ENCODE results near the gene OR6C75. TPM values are rescaled to one million over a fixed set of nuclear protein-coding genes. Genes with fewer than 3 reads are reported as not detected.

Gene OR6C75
- total RNA-seq (2021; ENCODE audit: unreplicated experiment) (not detected), Bru-seq, nascent RNA (not detected), BruChase-seq, experiment 1, labeled RNA remaining after a 6-hour chase (not detected), BruChase-seq, experiment 2, labeled RNA remaining after a 2-hour chase (not detected)
- polyA plus RNA-seq (2012): not detected in 2 replicates
- long read RNA-seq: 0 reads

DNA sequence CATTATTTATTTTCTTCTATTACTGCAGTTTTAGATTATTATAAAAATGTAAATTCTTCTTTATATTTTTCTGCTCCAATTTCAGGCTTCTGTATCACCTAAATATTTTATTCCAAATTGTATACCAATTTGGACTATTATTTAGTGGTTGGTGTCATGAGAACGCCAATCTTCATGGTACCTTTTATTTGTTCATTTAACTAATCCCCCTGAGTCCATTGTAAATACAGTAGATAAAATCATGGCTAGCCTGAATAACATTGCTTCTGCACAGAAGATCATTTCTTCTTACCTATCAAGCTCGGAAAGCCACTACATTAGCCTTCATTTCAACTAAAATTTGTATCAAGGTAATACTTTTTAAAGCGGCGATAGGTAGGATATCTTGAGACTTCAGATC lies at the start of gene OR6C75:
OR6C75 (plus strand) TSS at position 301 of the 400 bp plus-strand sequence. CDS start 2,136 bp downstream, outside the sequence.
- Histone ChIP-seq H3K9me2 (ENCODE audit: insufficient read depth) (no peaks in the 10 kb centered on the region), H3K27ac (ENCODE audit: low read depth, low read length) (no peak within 1 kb of the TSS), H2AFZ (ENCODE audit: low read depth, low read length, poor library complexity, severe bottlenecking) (no peak within 1 kb of the TSS), H3K79me2 (ENCODE audit: insufficient read depth, low read length) (no peaks in the 10 kb centered on the region), H4K20me1 (ENCODE audit: insufficient read depth) (no peaks in the 10 kb centered on the region), H3K4me2 (ENCODE audit: low read length) (no peak within 1 kb of the TSS), H3K36me3 (ENCODE audit: control insufficient read depth in 1 of 2, insufficient read depth in 2 of 2, low read length in 2 of 2) (no peaks in the 10 kb centered on the region), H3K9me3 (ENCODE audit: control insufficient read depth in 1 of 2, insufficient read depth in 1 of 2, low read depth in 1 of 2, low read length in 2 of 2) (no peaks in the 10 kb centered on the region), H3K9ac (ENCODE audit: low read length) (no peak within 1 kb of the TSS), H3K27me3 (ENCODE audit: insufficient read depth, low read length) (peaks cover 17% of the 10 kb centered on the region), H3K4me1 (ENCODE audit: control insufficient read depth in 1 of 2, insufficient read depth in 2 of 2, low read length in 2 of 2) (no peaks in the 10 kb centered on the region), H3K4me3 (replicated peaks in 1 of 2; ENCODE audit: low read depth in 1 of 2, low read length in 2 of 2) (no peak within 1 kb of the TSS)
- POLR2A ChIA-PET: no interaction called here
- BruUV-seq (replicated peaks): no TSS peak
- ATAC-seq (no peak), DNase-seq (ENCODE audit: low read depth, low spot score) (no peak)
- RAD21 ChIA-PET (ENCODE audit: low non-redundant PET in 1 of 2, low total read pairs in 2 of 2, uncharacterized antibody in 2 of 2, unreplicated experiment in 2 of 2): no interaction called here
- TF ChIP-seq, protein P1, sequence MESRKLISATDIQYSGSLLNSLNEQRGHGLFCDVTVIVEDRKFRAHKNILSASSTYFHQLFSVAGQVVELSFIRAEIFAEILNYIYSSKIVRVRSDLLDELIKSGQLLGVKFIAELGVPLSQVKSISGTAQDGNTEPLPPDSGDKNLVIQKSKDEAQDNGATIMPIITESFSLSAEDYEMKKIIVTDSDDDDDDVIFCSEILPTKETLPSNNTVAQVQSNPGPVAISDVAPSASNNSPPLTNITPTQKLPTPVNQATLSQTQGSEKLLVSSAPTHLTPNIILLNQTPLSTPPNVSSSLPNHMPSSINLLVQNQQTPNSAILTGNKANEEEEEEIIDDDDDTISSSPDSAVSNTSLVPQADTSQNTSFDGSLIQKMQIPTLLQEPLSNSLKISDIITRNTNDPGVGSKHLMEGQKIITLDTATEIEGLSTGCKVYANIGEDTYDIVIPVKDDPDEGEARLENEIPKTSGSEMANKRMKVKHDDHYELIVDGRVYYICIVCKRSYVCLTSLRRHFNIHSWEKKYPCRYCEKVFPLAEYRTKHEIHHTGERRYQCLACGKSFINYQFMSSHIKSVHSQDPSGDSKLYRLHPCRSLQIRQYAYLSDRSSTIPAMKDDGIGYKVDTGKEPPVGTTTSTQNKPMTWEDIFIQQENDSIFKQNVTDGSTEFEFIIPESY (IDR thresholded peaks at IDR 0.05; ENCODE audit: extremely low read depth, insufficient replicate concordance, low read length): no peak
- TF ChIP-seq TCF7L2 (IDR thresholded peaks at IDR 0.05; ENCODE audit: borderline replicate concordance, extremely low read depth, insufficient read depth, insufficient read length): no peak
- CTCF ChIA-PET: no interaction called here
- intact Hi-C loops (cut with micrococcal nuclease): no loop called here

DNA sequence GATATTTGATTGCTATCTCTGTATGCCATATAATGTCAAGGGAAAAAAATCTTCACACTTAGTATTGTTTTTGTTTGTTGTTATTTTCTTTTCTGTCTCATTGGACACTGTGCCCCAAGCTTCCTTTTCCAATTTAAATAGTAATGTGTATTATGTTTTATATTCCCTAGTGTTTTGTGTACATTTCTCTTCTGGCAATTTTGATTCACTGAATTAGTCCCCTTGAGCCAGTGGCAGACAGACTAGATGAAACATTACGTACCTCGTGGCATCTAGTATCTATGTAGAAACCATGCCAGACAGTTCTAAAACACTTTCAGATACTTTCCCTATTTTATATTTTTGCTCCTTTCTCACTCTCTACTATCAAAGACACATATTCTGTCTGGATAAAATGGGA lies 48.7 kb upstream of the OR6C75 start, which contains the start of gene OR6C1:
OR6C1 (plus strand) TSS at position 301 of the 400 bp plus-strand sequence. CDS start 6,257 bp downstream, outside the sequence.
- no peaks in the 10 kb centered on the region for H3K9me2 ChIP-seq (ENCODE audit: insufficient read depth)
- DNase-seq (ENCODE audit: low read depth, low spot score) (no peak), ATAC-seq (no peak)
- no peak within 1 kb of the TSS for H3K4me3 ChIP-seq (replicated peaks in 1 of 2; ENCODE audit: low read depth in 1 of 2, low read length in 2 of 2)
- no peaks in the 10 kb centered on the region for H3K9me3 ChIP-seq (ENCODE audit: control insufficient read depth in 1 of 2, insufficient read depth in 1 of 2, low read depth in 1 of 2, low read length in 2 of 2)
- TF ChIP-seq, protein P2, sequence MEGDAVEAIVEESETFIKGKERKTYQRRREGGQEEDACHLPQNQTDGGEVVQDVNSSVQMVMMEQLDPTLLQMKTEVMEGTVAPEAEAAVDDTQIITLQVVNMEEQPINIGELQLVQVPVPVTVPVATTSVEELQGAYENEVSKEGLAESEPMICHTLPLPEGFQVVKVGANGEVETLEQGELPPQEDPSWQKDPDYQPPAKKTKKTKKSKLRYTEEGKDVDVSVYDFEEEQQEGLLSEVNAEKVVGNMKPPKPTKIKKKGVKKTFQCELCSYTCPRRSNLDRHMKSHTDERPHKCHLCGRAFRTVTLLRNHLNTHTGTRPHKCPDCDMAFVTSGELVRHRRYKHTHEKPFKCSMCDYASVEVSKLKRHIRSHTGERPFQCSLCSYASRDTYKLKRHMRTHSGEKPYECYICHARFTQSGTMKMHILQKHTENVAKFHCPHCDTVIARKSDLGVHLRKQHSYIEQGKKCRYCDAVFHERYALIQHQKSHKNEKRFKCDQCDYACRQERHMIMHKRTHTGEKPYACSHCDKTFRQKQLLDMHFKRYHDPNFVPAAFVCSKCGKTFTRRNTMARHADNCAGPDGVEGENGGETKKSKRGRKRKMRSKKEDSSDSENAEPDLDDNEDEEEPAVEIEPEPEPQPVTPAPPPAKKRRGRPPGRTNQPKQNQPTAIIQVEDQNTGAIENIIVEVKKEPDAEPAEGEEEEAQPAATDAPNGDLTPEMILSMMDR (IDR thresholded peaks at IDR 0.05 in 2 of 3, conservative IDR thresholded peaks at IDR 0.05 in 1 of 3; ENCODE audit: borderline replicate concordance in 1 of 3, insufficient read depth in 1 of 3, low read depth in 2 of 3, low read length in 2 of 3): no peak
- H3K4me2 ChIP-seq (ENCODE audit: low read length): no peak within 1 kb of the TSS
- RAD21 ChIA-PET (ENCODE audit: low non-redundant PET in 1 of 2, low total read pairs in 2 of 2, uncharacterized antibody in 2 of 2, unreplicated experiment in 2 of 2): no interaction called here
- POLR2A ChIA-PET: no interaction called here
- no peak within 1 kb of the TSS for H3K27ac ChIP-seq (ENCODE audit: low read depth, low read length)
- peaks cover 6% of the 10 kb centered on the region; the same call in 1 of the 2 replicates for H3K27me3 ChIP-seq (ENCODE audit: insufficient read depth, low read length)
- H3K9ac ChIP-seq (ENCODE audit: low read length): no peak within 1 kb of the TSS
- no peaks in the 10 kb centered on the region for H3K36me3 ChIP-seq (ENCODE audit: control insufficient read depth in 1 of 2, insufficient read depth in 2 of 2, low read length in 2 of 2)
- CTCF ChIA-PET: no interaction called here
- no peak within 1 kb of the TSS for H2AFZ ChIP-seq (ENCODE audit: low read depth, low read length, poor library complexity, severe bottlenecking)
- intact Hi-C loops (cut with micrococcal nuclease): no loop called here
- no peaks in the 10 kb centered on the region for H4K20me1 ChIP-seq (ENCODE audit: insufficient read depth)
- no TSS peak for BruUV-seq (replicated peaks)
- H3K79me2 ChIP-seq (ENCODE audit: insufficient read depth, low read length): no peaks in the 10 kb centered on the region
- H3K4me1 ChIP-seq (ENCODE audit: control insufficient read depth in 1 of 2, insufficient read depth in 2 of 2, low read length in 2 of 2): no peaks in the 10 kb centered on the region

Data from HCT116 (cell line).